Stimulated activated memory B cell treated with anti-CD40 and anti-IgM and Interleukin-4, amounts not matched to agents 10 μg/mL and 1 μg/mL and 100 μg/mL, for 72 hours (primary cell): ENCODE data around the gene GPATCH2.

Source experiments
- ATAC-seq: fragments of 150-1000 bp; cut with Tn5 transposase; 2 replicates; pipeline ENCODE4 v1.10.0; 2021
- H3K27ac Mint-ChIP-seq: one replicate; pipeline ENCODE4 v1.8.0; 2022; ENCODE audit warnings: mild to moderate bottlenecking, mixed read lengths
- H3K27me3 Mint-ChIP-seq: one replicate; pipeline ENCODE4 v1.8.0; 2022; ENCODE audit warnings: mixed read lengths
- H3K36me3 Mint-ChIP-seq: one replicate; pipeline ENCODE4 v1.8.0; 2022; ENCODE audit warnings: mixed read lengths
- H3K4me1 Mint-ChIP-seq: one replicate; pipeline ENCODE4 v1.8.0; 2022; ENCODE audit warnings: mixed read lengths
- H3K4me3 Mint-ChIP-seq: one replicate; pipeline ENCODE4 v1.8.0; 2022; ENCODE audit warnings: mild to moderate bottlenecking, moderate library complexity, mixed read lengths
- H3K9me3 Mint-ChIP-seq: one replicate; pipeline ENCODE4 v1.8.0; 2022; ENCODE audit warnings: mixed read lengths

Gene GPATCH2

DNA sequence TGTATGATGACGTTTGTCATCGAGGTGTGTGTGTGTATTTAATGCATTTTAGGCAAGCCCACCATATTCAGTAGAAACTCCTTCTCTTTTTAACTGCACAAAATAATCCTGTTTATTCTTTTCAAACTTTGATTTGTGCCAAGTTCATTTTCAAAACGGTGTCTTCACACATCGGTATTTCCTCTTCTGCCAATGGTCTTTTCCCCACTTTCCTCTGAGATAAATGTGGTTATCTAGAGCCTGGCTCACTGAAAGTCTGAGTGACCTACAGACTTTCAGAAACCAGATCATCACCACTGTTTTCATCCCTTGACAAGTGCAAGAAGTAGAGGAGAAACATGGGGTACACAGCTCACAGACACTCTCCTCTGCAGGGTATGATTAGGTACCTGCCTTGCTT, 69.4 kb downstream of the GPATCH2 start:
- H3K27ac Mint-ChIP-seq, result no peak overlapping the region
- no peak for ATAC-seq
- H3K4me3 Mint-ChIP-seq, result no peak overlapping the region
- H3K4me1 Mint-ChIP-seq, result no peaks in the 10 kb centered on the region
- peaks cover 32% of the 10 kb centered on the region for H3K36me3 Mint-ChIP-seq
- no peaks in the 10 kb centered on the region for H3K9me3 Mint-ChIP-seq
- H3K27me3 Mint-ChIP-seq, result no peaks in the 10 kb centered on the region

DNA sequence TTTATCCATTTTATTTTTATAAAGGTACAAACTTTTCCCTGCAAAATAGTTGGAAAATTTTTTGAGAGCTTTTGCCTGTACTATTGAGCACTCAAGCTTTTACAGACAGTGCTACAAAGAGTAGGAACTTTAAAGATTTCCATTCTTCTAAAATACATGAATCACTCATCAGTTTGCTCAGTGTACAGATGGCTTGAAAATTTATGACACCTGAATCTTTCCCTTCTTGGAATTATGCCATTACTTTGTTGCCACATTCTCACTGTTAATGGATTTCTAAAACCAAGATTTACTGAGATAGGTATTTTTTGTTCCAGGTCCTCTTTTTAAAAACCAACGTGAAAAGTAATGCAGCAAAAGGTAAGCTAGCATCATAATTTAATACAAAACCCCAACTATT, 76.0 kb downstream of the GPATCH2 start:
- Mint-ChIP-seq H3K27me3 (no peaks in the 10 kb centered on the region), H3K4me1 (no peaks in the 10 kb centered on the region), H3K4me3 (no peak overlapping the region), H3K27ac (no peak overlapping the region), H3K9me3 (no peaks in the 10 kb centered on the region), H3K36me3 (peaks cover 15% of the 10 kb centered on the region)
- ATAC-seq, result no peak

DNA sequence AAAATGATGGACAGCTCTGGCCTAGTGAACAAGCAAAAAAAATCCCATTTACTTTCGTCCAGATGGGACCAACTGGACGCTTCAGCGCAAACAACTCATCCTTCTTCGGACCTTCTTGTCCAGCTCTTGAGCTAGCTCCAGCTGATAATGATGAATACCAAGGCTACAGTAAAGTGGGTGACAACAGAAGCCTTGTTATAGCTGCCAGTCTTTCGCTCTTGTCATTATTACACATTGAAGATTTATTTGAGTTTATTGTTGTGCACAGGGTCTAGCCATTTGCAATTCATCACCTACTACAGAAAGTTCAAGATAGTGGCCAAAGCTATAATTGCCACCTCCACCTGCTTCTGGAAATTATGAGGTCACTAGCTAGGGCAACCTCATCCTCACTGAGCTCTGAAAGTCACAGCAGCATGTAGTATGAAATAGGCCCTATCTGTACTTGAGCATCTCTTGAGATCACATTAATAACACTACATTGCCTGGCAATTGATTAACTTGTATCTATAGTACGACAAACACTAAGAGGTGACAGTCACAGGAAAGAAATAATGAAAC, 76.9 kb downstream of the GPATCH2 start:
- Mint-ChIP-seq H3K9me3 (no peaks in the 10 kb centered on the region), H3K27me3 (no peaks in the 10 kb centered on the region), H3K36me3 (peaks cover 15% of the 10 kb centered on the region), H3K4me1 (no peaks in the 10 kb centered on the region), H3K27ac (no peak overlapping the region), H3K4me3 (no peak overlapping the region)
- no peak for ATAC-seq

DNA sequence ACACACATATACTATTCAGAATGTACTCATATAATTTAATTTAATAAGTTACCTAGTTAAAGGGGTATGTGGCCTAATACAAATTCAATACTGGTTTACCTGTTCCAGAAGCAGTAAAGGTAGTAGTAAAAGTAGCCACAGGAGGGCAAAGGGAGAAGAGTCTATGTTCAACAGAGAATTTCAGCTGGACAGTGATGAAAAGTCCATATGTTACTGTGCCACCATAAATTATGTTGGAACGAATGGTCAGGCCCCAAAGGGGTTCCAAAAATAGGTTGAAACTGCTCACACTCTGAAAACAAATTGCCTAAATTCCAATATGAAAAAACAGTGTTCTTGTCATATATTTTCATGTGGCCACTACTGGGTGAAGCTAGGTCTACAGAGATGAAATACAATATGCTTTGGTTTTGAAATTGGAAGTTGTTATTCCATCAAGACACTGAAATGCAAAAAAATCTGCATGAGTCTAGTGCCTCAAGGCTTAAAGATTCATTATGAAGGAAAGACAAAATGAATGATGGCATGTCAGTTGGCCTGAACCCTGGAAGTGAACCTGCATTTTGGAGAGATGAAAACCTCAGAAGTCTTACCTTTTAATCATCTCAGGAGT, 78.4 kb downstream of the GPATCH2 start:
- Mint-ChIP-seq H3K27me3 (no peaks in the 10 kb centered on the region), H3K4me1 (no peaks in the 10 kb centered on the region), H3K4me3 (no peak overlapping the region), H3K27ac (no peak overlapping the region), H3K36me3 (peaks cover 24% of the 10 kb centered on the region), H3K9me3 (peaks cover 5% of the 10 kb centered on the region)
- no peak for ATAC-seq

DNA sequence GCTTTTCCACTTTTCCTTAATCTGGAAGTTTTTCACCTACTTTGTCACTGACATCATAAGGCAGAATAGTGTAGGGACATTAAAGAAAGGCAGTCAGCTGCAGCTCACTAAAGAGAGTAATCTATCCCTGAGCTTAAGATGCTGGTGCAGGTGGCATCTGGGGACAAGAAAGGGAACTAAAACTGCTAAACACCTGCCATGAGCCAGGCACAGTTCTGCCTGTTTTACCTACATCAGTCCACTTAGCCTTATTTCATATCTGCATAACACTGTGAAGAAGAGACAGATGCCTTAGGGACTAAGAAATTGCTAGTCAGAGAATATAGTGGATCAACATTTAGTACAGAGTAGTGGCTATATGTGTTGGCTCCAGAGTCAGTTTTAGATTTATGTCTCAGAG, 88.1 kb downstream of the GPATCH2 start:
- H3K9me3 Mint-ChIP-seq, result peaks cover 5% of the 10 kb centered on the region
- no peaks in the 10 kb centered on the region for H3K4me1 Mint-ChIP-seq
- H3K27me3 Mint-ChIP-seq, result no peaks in the 10 kb centered on the region
- peak; percentile 59 for ATAC-seq
- H3K27ac Mint-ChIP-seq, result no peak overlapping the region
- H3K4me3 Mint-ChIP-seq, result no peak overlapping the region
- peaks cover 24% of the 10 kb centered on the region for H3K36me3 Mint-ChIP-seq

DNA sequence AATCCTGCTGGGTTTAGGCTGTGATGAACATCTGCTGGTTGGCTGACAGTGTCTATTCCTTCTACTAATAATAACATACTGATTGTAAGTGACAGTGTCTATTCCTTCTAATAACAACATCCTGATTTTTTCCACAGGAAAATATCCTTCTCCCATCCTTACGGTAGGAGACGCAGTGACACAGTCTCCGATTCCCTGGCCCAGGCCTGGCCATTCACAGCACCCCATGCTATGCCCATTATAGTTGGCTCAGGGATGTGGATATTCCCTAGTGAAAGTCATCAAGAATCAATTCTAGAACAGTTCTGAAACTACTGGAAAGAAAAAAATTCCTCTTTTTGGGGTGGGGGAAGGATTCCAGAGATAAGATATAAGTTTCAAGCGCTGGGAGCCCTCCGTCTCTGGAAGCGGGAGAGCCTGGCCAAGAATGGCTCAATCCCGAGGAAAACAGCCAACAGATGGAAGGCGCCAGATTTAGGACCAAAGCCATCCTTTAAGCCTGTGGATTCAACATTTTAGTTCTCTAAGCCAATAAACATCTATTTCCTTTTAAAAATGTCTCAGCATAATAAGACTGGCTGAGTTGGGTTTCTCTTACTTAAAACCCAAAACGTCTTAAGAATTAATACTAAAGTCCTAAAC, 88.6 kb downstream of the GPATCH2 start:
- Mint-ChIP-seq H3K4me3 (no peak overlapping the region), H3K27ac (no peak overlapping the region), H3K27me3 (no peaks in the 10 kb centered on the region), H3K9me3 (peaks cover 3% of the 10 kb centered on the region), H3K4me1 (no peaks in the 10 kb centered on the region), H3K36me3 (peaks cover 19% of the 10 kb centered on the region)
- no peak for ATAC-seq

DNA sequence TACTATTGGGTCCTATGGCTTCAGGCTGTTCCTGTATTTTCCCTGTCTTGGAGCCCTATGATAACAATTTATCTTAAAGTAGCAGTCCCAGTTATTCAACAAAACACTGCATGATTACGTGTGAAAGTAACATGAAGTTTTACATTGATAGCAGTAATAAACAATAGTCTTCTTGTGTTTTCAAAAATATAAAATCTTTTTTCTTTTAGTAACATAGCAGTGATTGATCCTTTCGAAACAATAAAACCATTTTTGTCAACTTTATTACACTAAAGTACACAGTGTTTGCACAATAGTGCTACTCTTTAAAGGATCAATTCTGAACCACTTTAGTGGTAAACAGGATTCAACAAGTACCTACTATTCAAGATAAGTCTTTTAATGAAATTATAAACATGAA, 90.6 kb downstream of the GPATCH2 start:
- ATAC-seq, result no peak
- no peaks in the 10 kb centered on the region for H3K9me3 Mint-ChIP-seq
- peaks cover 10% of the 10 kb centered on the region for H3K36me3 Mint-ChIP-seq
- no peaks in the 10 kb centered on the region for H3K4me1 Mint-ChIP-seq
- H3K27me3 Mint-ChIP-seq, result no peaks in the 10 kb centered on the region
- H3K27ac Mint-ChIP-seq, result no peak overlapping the region
- no peak overlapping the region for H3K4me3 Mint-ChIP-seq

DNA sequence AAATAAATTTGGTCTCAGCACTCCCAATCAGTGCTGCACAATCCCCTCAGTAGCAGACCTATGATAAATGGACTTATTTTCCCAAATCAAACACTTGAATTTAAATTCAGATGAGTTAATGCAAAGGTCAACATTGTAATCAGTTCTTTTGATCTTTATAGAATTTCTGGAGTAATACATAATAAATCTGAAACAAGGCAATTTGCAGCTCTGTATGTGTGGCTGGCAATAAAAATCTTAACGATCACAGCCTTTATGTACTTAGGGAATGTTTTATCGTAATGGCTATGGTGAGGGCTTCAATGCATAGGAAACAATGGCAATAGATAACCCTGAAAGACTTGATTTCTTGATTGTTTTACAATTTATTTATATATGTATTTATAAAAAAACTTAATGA, 91.4 kb downstream of the GPATCH2 start:
- Mint-ChIP-seq H3K4me3 (no peak overlapping the region), H3K4me1 (no peaks in the 10 kb centered on the region), H3K27me3 (no peaks in the 10 kb centered on the region), H3K9me3 (no peaks in the 10 kb centered on the region), H3K27ac (no peak overlapping the region), H3K36me3 (peaks cover 4% of the 10 kb centered on the region)
- no peak for ATAC-seq

DNA sequence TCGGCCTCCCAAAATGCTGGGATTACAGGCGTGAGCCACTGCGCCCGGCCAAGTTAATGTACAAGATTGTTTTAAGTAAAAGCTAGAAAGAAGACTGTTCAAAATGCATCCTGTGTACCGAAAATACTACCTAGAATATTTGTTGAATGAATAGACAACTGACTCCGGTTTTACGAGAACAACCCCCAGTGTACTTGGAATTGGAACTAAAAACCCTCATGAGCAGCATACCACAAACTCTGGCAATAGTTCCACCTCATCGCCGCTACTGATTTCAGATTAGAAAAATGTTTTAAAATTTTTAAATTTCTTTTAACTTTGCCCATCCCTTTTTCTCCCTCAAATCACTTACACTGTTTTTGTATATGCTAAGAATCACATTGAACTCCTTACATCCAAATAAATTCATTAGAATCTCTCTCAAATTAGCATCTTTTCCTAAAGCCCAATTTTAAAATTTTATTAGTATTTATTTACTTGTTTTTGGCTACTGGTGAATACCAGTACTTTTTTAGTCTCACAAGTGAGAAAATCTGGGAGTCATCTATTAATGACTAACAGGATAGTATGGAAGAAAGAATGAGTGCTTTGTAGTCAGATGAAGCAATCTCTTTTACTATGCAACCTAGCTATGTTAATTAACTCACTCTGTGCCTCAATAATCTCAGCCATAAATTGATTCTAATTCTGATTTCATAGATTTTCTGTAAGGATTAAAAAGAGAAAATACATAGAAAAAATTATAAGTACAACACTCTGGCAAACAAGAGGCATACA, 95.1 kb downstream of the GPATCH2 start:
- Mint-ChIP-seq H3K4me3 (no peak overlapping the region), H3K27ac (no peak overlapping the region), H3K9me3 (no peaks in the 10 kb centered on the region), H3K4me1 (no peaks in the 10 kb centered on the region), H3K36me3 (peaks cover 6% of the 10 kb centered on the region), H3K27me3 (no peaks in the 10 kb centered on the region)
- ATAC-seq, result no peak

DNA sequence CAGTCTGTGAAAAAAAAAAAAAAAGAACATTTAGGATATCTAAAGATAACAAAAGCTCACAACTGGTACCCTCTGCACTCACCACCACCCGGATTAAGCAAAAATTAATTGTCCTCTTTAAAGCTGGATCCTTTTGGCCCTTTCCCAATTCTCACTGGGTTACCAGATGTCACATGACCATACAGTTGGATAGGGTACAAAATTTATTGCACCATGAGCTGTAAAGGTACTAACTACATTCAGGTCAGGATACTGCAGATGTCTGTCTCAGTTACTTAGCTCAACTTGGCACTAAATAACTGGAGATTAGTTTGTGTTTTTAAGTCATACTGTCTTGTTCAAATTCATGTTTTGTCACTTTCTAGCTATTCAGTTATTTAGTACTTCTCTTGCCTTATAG, 96.3 kb downstream of the GPATCH2 start:
- Mint-ChIP-seq H3K27ac (no peak overlapping the region), H3K4me3 (no peak overlapping the region), H3K4me1 (no peaks in the 10 kb centered on the region), H3K36me3 (peaks cover 12% of the 10 kb centered on the region), H3K27me3 (no peaks in the 10 kb centered on the region), H3K9me3 (no peaks in the 10 kb centered on the region)
- ATAC-seq, result no peak

DNA sequence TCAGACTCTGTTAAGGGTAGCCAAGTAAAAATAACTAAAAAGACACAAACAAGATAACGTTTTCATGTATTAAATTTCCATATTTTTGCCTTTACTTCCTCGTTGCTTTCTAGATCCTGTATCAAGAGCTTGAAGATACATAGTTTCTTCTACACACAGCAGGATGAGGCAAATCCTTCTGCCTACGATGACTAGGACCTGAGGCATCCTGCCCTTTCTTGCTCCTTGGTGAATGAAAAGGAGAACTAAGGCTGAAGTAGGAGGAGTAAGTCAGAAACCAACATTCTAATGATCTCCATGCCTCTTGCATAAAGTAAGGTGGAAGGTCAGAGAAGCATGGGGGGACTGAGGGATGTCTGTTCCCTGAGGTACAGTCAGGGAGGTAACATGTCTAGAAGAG, 102.6 kb downstream of the GPATCH2 start:
- ATAC-seq, result no peak
- Mint-ChIP-seq H3K4me3 (no peak overlapping the region), H3K4me1 (no peaks in the 10 kb centered on the region), H3K27ac (no peak overlapping the region), H3K9me3 (no peaks in the 10 kb centered on the region), H3K36me3 (peaks cover 24% of the 10 kb centered on the region), H3K27me3 (no peaks in the 10 kb centered on the region)

DNA sequence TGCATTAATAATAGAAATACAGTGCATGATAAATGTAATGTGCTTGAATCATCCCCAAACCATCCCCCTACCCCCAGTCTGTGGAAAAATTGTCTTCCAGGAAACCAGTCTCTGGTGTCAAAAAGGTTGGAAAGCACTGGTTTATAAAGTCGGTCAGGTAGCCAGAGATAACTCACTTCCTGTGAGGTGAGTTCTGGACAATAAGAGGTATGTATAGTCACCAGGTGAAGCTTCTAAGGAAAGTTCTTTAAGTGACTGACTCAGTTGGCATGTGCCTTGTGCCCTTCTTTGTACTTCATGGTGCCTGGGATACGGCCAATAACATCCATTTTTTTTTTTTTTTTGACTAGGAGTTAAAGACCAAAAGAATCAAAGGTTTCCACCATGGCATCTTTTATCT, 103.7 kb downstream of the GPATCH2 start:
- Mint-ChIP-seq H3K27ac (no peak overlapping the region), H3K27me3 (no peaks in the 10 kb centered on the region), H3K4me3 (no peak overlapping the region), H3K4me1 (no peaks in the 10 kb centered on the region), H3K36me3 (peaks cover 18% of the 10 kb centered on the region), H3K9me3 (no peaks in the 10 kb centered on the region)
- no peak for ATAC-seq

DNA sequence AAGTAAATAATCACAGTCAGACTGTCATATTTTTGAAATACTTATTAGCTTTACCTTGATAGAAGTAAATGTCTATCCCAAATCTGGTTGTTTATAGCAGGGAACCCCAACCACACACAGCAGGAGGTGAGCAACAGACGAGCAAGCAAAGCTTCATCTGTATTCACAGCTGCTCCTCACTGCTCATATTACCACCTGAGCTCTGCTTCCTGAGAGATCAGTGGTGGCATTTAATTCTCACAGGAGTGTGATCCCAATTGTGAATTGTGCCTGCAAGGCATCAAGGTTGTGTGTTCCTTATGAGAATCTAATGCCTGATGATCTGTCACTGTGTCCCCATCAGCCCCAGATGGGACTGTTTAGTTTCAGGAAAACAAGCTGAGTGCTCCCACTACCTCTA, 104.3 kb downstream of the GPATCH2 start:
- Mint-ChIP-seq H3K27me3 (no peaks in the 10 kb centered on the region), H3K27ac (no peak overlapping the region), H3K9me3 (no peaks in the 10 kb centered on the region), H3K4me3 (no peak overlapping the region), H3K36me3 (peaks cover 18% of the 10 kb centered on the region), H3K4me1 (no peaks in the 10 kb centered on the region)
- no peak for ATAC-seq

DNA sequence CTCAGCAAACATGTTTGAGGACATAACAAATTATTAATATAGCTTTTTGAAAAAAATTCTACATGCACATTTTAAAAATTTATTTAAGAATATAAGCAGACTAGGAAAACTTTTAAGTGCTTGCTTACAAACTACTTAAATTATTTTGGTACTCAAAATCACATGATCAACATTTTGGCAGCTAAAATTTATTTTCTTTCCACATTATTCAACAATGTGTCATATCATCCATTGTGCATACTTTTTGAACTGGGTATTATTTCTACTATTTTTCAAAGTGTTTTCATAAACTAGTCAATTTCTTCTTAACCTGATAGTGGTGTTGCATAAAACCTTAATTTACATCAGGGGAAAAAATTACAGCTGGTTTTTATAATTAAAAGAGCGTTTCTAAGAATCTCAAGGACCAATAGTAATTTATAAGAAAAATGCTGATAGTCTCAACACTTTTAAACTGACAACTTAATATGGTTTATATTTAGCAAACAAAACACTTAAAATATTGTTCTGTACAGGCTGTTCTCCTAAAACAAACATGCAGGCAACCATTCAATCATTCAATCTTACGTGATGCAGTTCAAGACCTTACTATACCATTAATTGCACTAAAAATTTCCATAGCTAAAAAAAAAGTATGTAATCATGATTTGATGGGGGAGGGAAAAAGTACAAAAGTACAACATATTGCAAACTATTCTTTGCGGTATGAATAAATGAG, 105.0 kb downstream of the GPATCH2 start:
- H3K9me3 Mint-ChIP-seq, result no peaks in the 10 kb centered on the region
- no peak overlapping the region for H3K4me3 Mint-ChIP-seq
- H3K36me3 Mint-ChIP-seq, result peaks cover 18% of the 10 kb centered on the region
- H3K4me1 Mint-ChIP-seq, result no peaks in the 10 kb centered on the region
- H3K27ac Mint-ChIP-seq, result no peak overlapping the region
- ATAC-seq, result no peak
- H3K27me3 Mint-ChIP-seq, result no peaks in the 10 kb centered on the region

DNA sequence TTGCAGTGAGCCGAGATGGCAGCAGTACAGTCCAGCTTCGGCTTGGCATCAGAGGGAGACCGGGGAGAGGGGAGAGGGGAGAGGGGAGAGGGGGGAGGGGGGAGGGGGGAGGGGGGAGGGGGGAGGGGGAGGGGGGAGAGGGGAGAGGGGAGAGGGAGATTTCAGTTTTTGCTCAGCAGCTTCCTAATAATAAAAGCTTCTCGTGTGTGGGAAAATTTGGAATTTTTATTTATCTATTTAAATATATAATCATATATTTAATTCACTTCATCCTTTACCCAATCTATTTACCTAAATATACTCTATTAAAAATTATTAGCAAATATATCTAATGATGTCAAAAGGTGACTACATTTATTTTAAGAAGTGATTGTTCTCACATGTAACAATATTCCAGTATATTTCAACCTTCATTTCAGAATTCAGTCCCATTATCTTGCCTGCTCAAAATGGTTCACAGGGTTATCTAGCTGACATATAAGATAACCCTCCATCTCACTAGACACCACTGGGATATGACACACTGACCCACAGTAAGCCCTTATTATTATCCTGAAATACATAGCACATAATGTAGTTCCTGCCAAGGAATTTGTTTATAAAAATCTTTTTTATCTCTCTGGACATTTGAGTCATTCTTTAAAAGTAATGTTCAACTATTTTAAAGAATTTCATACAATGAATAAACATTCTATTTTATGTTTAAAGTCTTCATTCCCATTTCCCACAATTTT, 105.9 kb downstream of the GPATCH2 start:
- ATAC-seq, result no peak
- Mint-ChIP-seq H3K4me3 (no peak overlapping the region), H3K9me3 (no peaks in the 10 kb centered on the region), H3K36me3 (peaks cover 16% of the 10 kb centered on the region), H3K4me1 (no peaks in the 10 kb centered on the region), H3K27ac (no peak overlapping the region), H3K27me3 (no peaks in the 10 kb centered on the region)
